ENCODE results near the gene MAP2K6.

DNA sequence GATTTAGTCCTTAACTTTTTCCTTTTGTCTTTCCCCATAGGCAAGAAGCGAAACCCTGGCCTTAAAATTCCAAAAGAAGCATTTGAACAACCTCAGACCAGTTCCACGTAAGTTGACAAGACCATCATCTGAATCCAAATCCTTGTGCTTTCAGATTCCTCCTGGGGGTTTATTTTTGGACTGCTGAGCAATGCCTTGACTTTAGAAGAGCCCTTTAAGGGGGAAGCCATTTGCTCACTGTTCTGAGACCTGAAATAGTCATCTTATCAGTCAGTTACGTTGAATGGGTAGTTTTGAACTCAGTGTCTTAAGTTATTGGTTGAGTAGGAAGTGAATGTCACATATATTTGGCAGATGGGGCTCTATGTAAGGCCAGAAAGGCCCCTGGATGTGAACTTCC, 91.2 kb downstream of the MAP2K6 start:
- TF ChIP-seq, protein P1, sequence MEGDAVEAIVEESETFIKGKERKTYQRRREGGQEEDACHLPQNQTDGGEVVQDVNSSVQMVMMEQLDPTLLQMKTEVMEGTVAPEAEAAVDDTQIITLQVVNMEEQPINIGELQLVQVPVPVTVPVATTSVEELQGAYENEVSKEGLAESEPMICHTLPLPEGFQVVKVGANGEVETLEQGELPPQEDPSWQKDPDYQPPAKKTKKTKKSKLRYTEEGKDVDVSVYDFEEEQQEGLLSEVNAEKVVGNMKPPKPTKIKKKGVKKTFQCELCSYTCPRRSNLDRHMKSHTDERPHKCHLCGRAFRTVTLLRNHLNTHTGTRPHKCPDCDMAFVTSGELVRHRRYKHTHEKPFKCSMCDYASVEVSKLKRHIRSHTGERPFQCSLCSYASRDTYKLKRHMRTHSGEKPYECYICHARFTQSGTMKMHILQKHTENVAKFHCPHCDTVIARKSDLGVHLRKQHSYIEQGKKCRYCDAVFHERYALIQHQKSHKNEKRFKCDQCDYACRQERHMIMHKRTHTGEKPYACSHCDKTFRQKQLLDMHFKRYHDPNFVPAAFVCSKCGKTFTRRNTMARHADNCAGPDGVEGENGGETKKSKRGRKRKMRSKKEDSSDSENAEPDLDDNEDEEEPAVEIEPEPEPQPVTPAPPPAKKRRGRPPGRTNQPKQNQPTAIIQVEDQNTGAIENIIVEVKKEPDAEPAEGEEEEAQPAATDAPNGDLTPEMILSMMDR (conservative IDR thresholded peaks at IDR 0.05): no peak
- TF ChIP-seq ZFX (IDR thresholded peaks at IDR 0.05): no peak

Measured in C4-2B (cell line).